Measurements from ENCODE around the gene EGFR.

EGFR gene

DNA sequence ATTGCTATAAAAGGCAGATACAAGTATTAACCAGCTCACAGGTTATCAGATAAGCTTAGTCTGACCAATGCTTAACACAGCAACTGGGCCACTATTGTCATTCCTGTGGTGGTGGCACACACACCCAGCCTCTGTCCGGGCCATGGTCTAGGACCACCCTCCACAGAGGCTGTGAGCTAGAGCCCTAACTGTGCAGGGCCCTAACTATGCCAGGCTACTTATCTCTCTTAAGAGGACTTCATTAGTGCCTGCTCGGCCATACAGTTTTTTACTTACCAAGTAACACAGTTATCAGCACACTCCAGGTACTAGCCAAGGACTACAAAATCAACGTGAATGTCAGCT, 2.1 kb upstream of the EGFR start:
- Histone ChIP-seq H4K20me1 (ENCODE audit: insufficient read depth, low read length) (no peaks in the 10 kb centered on the region), H3K4me3 (ENCODE audit: low read depth, low read length, poor library complexity, severe bottlenecking) (no peak overlapping the region), H3K36me3 (ENCODE audit: insufficient read depth, low read length) (no peaks in the 10 kb centered on the region), H3K9me3 (ENCODE audit: low read length) (no peaks in the 10 kb centered on the region), H3K4me1 (ENCODE audit: insufficient read depth, low read length, severe bottlenecking) (no peaks in the 10 kb centered on the region), H3K9me2 (ENCODE audit: low read depth, low read length) (no peaks in the 10 kb centered on the region), H2AFZ (ENCODE audit: low read length) (no peak overlapping the region), H3K79me2 (ENCODE audit: insufficient read depth, low read length) (no peaks in the 10 kb centered on the region), H3K9ac (ENCODE audit: low read length) (no peak overlapping the region), H3K4me2 (ENCODE audit: low read length) (no peak overlapping the region), H3K27ac (ENCODE audit: low read depth, low read length, poor library complexity, severe bottlenecking) (no peak overlapping the region), H3K27me3 (ENCODE audit: insufficient read depth, low read length) (no peaks in the 10 kb centered on the region), H3F3A (ENCODE audit: insufficient read depth, low read length) (no peaks in the 10 kb centered on the region)
- TF ChIP-seq EZH2 (IDR thresholded peaks at IDR 0.05; ENCODE audit: borderline replicate concordance, low read length): no peak
- TF ChIP-seq, protein P1, sequence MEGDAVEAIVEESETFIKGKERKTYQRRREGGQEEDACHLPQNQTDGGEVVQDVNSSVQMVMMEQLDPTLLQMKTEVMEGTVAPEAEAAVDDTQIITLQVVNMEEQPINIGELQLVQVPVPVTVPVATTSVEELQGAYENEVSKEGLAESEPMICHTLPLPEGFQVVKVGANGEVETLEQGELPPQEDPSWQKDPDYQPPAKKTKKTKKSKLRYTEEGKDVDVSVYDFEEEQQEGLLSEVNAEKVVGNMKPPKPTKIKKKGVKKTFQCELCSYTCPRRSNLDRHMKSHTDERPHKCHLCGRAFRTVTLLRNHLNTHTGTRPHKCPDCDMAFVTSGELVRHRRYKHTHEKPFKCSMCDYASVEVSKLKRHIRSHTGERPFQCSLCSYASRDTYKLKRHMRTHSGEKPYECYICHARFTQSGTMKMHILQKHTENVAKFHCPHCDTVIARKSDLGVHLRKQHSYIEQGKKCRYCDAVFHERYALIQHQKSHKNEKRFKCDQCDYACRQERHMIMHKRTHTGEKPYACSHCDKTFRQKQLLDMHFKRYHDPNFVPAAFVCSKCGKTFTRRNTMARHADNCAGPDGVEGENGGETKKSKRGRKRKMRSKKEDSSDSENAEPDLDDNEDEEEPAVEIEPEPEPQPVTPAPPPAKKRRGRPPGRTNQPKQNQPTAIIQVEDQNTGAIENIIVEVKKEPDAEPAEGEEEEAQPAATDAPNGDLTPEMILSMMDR (IDR thresholded peaks at IDR 0.05; ENCODE audit: low read length): no peak

GRCh38 chr7:55017841-55018240, 976 bp upstream of the EGFR start:
- H3K79me2 ChIP-seq (ENCODE audit: insufficient read depth, low read length): no peaks in the 10 kb centered on the region

DNA sequence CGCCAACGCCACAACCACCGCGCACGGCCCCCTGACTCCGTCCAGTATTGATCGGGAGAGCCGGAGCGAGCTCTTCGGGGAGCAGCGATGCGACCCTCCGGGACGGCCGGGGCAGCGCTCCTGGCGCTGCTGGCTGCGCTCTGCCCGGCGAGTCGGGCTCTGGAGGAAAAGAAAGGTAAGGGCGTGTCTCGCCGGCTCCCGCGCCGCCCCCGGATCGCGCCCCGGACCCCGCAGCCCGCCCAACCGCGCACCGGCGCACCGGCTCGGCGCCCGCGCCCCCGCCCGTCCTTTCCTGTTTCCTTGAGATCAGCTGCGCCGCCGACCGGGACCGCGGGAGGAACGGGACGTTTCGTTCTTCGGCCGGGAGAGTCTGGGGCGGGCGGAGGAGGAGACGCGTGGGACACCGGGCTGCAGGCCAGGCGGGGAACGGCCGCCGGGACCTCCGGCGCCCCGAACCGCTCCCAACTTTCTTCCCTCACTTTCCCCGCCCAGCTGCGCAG, 424 bp downstream of the EGFR start:
- no peaks in the 10 kb centered on the region for H3K36me3 ChIP-seq (ENCODE audit: insufficient read depth, low read length)
- H3K4me1 ChIP-seq (ENCODE audit: insufficient read depth, low read length, severe bottlenecking): no peaks in the 10 kb centered on the region
- no peak overlapping the region for H3K27ac ChIP-seq (ENCODE audit: low read depth, low read length, poor library complexity, severe bottlenecking)
- H3K4me2 ChIP-seq (ENCODE audit: low read length): no peak overlapping the region
- no peaks in the 10 kb centered on the region for H3K79me2 ChIP-seq (ENCODE audit: insufficient read depth, low read length)
- H3K9ac ChIP-seq (ENCODE audit: low read length): no peak overlapping the region
- H3F3A ChIP-seq (ENCODE audit: insufficient read depth, low read length): no peaks in the 10 kb centered on the region
- no peaks in the 10 kb centered on the region for H3K9me3 ChIP-seq (ENCODE audit: low read length)
- no peaks in the 10 kb centered on the region for H3K9me2 ChIP-seq (ENCODE audit: low read depth, low read length)
- H4K20me1 ChIP-seq (ENCODE audit: insufficient read depth, low read length): no peaks in the 10 kb centered on the region
- no peaks in the 10 kb centered on the region for H3K27me3 ChIP-seq (ENCODE audit: insufficient read depth, low read length)
- H3K4me3 ChIP-seq (ENCODE audit: low read depth, low read length, poor library complexity, severe bottlenecking): no peak overlapping the region
- TF ChIP-seq, protein P1 (IDR thresholded peaks at IDR 0.05; ENCODE audit: low read length): no peak
- no peak overlapping the region for H2AFZ ChIP-seq (ENCODE audit: low read length)

More at GRCh38 chr7:55017841-55018240, 976 bp upstream of the EGFR start:
- H2AFZ ChIP-seq (ENCODE audit: low read length): no peak overlapping the region
- no peaks in the 10 kb centered on the region for H4K20me1 ChIP-seq (ENCODE audit: insufficient read depth, low read length)
- no peak overlapping the region for H3K4me2 ChIP-seq (ENCODE audit: low read length)
- no peaks in the 10 kb centered on the region for H3K9me3 ChIP-seq (ENCODE audit: low read length)
- H3F3A ChIP-seq (ENCODE audit: insufficient read depth, low read length): no peaks in the 10 kb centered on the region
- no peaks in the 10 kb centered on the region for H3K4me1 ChIP-seq (ENCODE audit: insufficient read depth, low read length, severe bottlenecking)
- H3K9ac ChIP-seq (ENCODE audit: low read length): no peak overlapping the region
- no peaks in the 10 kb centered on the region for H3K36me3 ChIP-seq (ENCODE audit: insufficient read depth, low read length)
- H3K27me3 ChIP-seq (ENCODE audit: insufficient read depth, low read length): no peaks in the 10 kb centered on the region
- no peaks in the 10 kb centered on the region for H3K9me2 ChIP-seq (ENCODE audit: low read depth, low read length)
- no peak overlapping the region for H3K27ac ChIP-seq (ENCODE audit: low read depth, low read length, poor library complexity, severe bottlenecking)
- no peak overlapping the region for H3K4me3 ChIP-seq (ENCODE audit: low read depth, low read length, poor library complexity, severe bottlenecking)
- no peak for TF ChIP-seq EZH2 (IDR thresholded peaks at IDR 0.05; ENCODE audit: borderline replicate concordance, low read length)
- TF ChIP-seq, protein P1 (IDR thresholded peaks at IDR 0.05; ENCODE audit: low read length): no peak

Data from OCI-LY1 (cell line).